Measurements from ENCODE around the gene SFMBT1. TPM values are rescaled to one million over a fixed set of nuclear protein-coding genes. Genes with fewer than 3 reads are reported as not detected.

The SFMBT1 gene
- polyA plus RNA-seq, 1 of the 3 experiments (the other 2 are of a cell fraction): 0.72 TPM

- POLR2A ChIA-PET: no interaction called here
- no peaks in the 10 kb centered on the region for H3K36me3 ChIP-seq (replicated peaks in 1 of 2; ENCODE audit: control insufficient read depth in 1 of 2, insufficient read depth in 2 of 2, low read length in 1 of 2)
- no peak overlapping the region for H3K9ac ChIP-seq
- H3K79me2 ChIP-seq (ENCODE audit: insufficient read depth): no peaks in the 10 kb centered on the region
- no peak overlapping the region for H3K27ac ChIP-seq (ENCODE audit: low read depth in 2 of 2, low read length in 1 of 2)
- no peak overlapping the region for H2AFZ ChIP-seq (ENCODE audit: low read depth)
- TF ChIP-seq TCF12 (IDR thresholded peaks at IDR 0.05) (no peak), NFIC (IDR thresholded peaks at IDR 0.05; ENCODE audit: borderline replicate concordance) (no peak), GATA2 (CRISPR knock-in tag; IDR thresholded peaks at IDR 0.05) (no peak), SIN3A (IDR thresholded peaks at IDR 0.05; ENCODE audit: borderline replicate concordance, low read depth, low read length) (no peak), EZH2phosphoT487 (IDR thresholded peaks at IDR 0.05; ENCODE audit: borderline replicate concordance, low read depth) (no peak), POLR2AphosphoS5 (IDR thresholded peaks at IDR 0.05; ENCODE audit: low read depth, low read length) (no peak), REST (IDR thresholded peaks at IDR 0.05; ENCODE audit: low read depth, low read length) (no peak), RCOR1 (IDR thresholded peaks at IDR 0.05; ENCODE audit: low read length) (no peak), YY1 (IDR thresholded peaks at IDR 0.05; ENCODE audit: low read depth) (no peak), SMC3 (IDR thresholded peaks at IDR 0.05; ENCODE audit: low read depth, low read length) (no peak), MXI1 (IDR thresholded peaks at IDR 0.05; ENCODE audit: low read depth, low read length) (no peak), FOXM1 (IDR thresholded peaks at IDR 0.05; ENCODE audit: low read depth) (no peak), USF1 (IDR thresholded peaks at IDR 0.05; ENCODE audit: borderline replicate concordance, low read depth) (no peak), ZBTB33 (IDR thresholded peaks at IDR 0.05; ENCODE audit: borderline replicate concordance, low read depth) (no peak), JUND (IDR thresholded peaks at IDR 0.05) (no peak)
- H3K27me3 ChIP-seq (ENCODE audit: insufficient read depth): no peaks in the 10 kb centered on the region
- no peaks in the 10 kb centered on the region for H4K20me1 ChIP-seq (ENCODE audit: insufficient read depth)
- CTCF ChIA-PET: interaction anchor here (1.0 to 1.2 kb wide), 2 partner anchors 43 to 549 kb away, joined by 3 read pairs; no protein-coding TSS in a partner anchor
- no peaks in the 10 kb centered on the region for H3F3A ChIP-seq (replicated peaks; ENCODE audit: insufficient read depth)
- H3K9me3 ChIP-seq: no peaks in the 10 kb centered on the region
- no peak for DNase-seq
- H3K4me3 ChIP-seq (ENCODE audit: low read depth in 2 of 2, low read length in 1 of 2): no peak overlapping the region
- 66% methylated on average over 3 of the region's 3 CpGs for WGBS (ENCODE audit: low lambda C conversion rate)
- H3K4me2 ChIP-seq: no peak overlapping the region
- no peaks in the 10 kb centered on the region for H3K9me2 ChIP-seq
- no peaks in the 10 kb centered on the region for H3K4me1 ChIP-seq (ENCODE audit: control insufficient read depth in 1 of 2, insufficient read depth in 2 of 2, low read depth in 1 of 2, low read length in 1 of 2)
Measured at GRCh38 chr3:52978109-52978754, 67.6 kb downstream of the SFMBT1 start.
